Caco-2 (cell line): Measurements from ENCODE around the gene STAT2. TPM values are rescaled to one million over a fixed set of nuclear protein-coding genes. Genes with fewer than 3 reads are reported as not detected.

ENCODE experiments used
- BruUV-seq: library from RNA; stranded (reverse); fragments of 400-500 nt; replicated peaks from 2 replicates; lab custom pipeline; 2021; lab: Mats Ljungman, UMichigan
- CTCF ChIA-PET: fragments of 300-600 bp; sonication (Branson Sonifier 250); formaldehyde crosslinking; loops from one replicate; lab custom pipeline; 2022; ENCODE audit warnings: antibody characterized with exemption; lab: Charles Lee
- POLR2A ChIA-PET: fragments of 300-600 bp; sonication (Branson Sonifier 250); formaldehyde crosslinking; loops from one replicate; lab custom pipeline; 2022; ENCODE audit warnings: antibody characterized with exemption; lab: Charles Lee
- DNase-seq, 2 experiments: peaks; one replicate each; pipeline versions ENCODE4 v3.0.0 to v3.0.0-alpha.2; 2020 to 2022
- H3K27me3 ChIP-seq: replicated peaks from 2 replicates; pipeline ENCODE4 v1.6.0; 2011; ENCODE audit warnings: low read length; ENCODE audit not compliant: control insufficient read depth, insufficient read depth
- H3K36me3 ChIP-seq: 2 replicates; pipeline ENCODE4 v1.5.1; 2011; ENCODE audit warnings: low read length; ENCODE audit not compliant: control insufficient read depth, insufficient read depth
- H3K4me1 ChIP-seq: fragments of 250-450 bp; sonication (Bioruptor Pico); 2 replicates; pipeline ENCODE4 v1.5.1; 2020; ENCODE audit warnings: mild to moderate bottlenecking
- H3K4me3 ChIP-seq: 2 replicates; pipeline ENCODE4 v1.5.1; 2011; ENCODE audit warnings: low read depth, mild to moderate bottlenecking, control low read depth, low read length
- H3K9me3 ChIP-seq: fragments of 250-450 bp; sonication (Bioruptor Pico); 2 replicates; pipeline ENCODE4 v1.5.1; 2020; ENCODE audit warnings: mild to moderate bottlenecking, moderate library complexity
- H3K27ac Mint-ChIP-seq: one replicate; pipeline ENCODE4 v1.8.0; 2022; ENCODE audit warnings: mixed read lengths; ENCODE audit not compliant: unreplicated experiment
- H3K27me3 Mint-ChIP-seq: one replicate; pipeline ENCODE4 v1.8.0; 2022; ENCODE audit warnings: mixed read lengths; ENCODE audit not compliant: insufficient read depth, unreplicated experiment
- H3K36me3 Mint-ChIP-seq: one replicate; pipeline ENCODE4 v1.8.0; 2022; ENCODE audit warnings: mild to moderate bottlenecking, mixed read lengths; ENCODE audit not compliant: insufficient read depth, unreplicated experiment
- H3K4me1 Mint-ChIP-seq: one replicate; pipeline ENCODE4 v1.8.0; 2022; ENCODE audit warnings: low read depth, mixed read lengths; ENCODE audit not compliant: unreplicated experiment
- H3K4me3 Mint-ChIP-seq: one replicate; pipeline ENCODE4 v1.8.0; 2022; ENCODE audit warnings: mild to moderate bottlenecking, moderate library complexity, mixed read lengths; ENCODE audit not compliant: unreplicated experiment
- H3K9me3 Mint-ChIP-seq: one replicate; pipeline ENCODE4 v1.8.0; 2022; ENCODE audit warnings: mixed read lengths; ENCODE audit not compliant: unreplicated experiment
- intact Hi-C: fragments of 100-400 bp; cut with micrococcal nuclease; formaldehyde crosslinking; loops from one replicate; pipeline ENCODE4 v1.10.0; 2022; ENCODE audit not compliant: unreplicated experiment
- total RNA-seq: library from RNA; stranded (reverse); gene quantifications from 2 replicates; pipeline ENCODE4 v1.2.3, GENCODE V29; 2022
- TF ChIP-seq, protein P1 (sequence below), 2 experiments: fragments of 200-600 bp in 1 of 2; IDR thresholded peaks; 1 replicate in 1 of 2; 2 replicates in 1 of 2; pipeline versions ENCODE4 v1.5.1 to v1.8.0; 2011 to 2022; ENCODE audit warnings: antibody characterized with exemption in 1 of 2, control low read depth in 1 of 2, inconsistent platforms in 1 of 2, low read depth in 1 of 2, low read length in 1 of 2, mild to moderate bottlenecking in 1 of 2, moderate library complexity in 1 of 2; ENCODE audit not compliant: insufficient read depth in 1 of 2, severe bottlenecking in 1 of 2, unreplicated experiment in 1 of 2

Gene STAT2
- total RNA-seq, 1 experiment from 2014 or later, result 76.7 TPM

DNA sequence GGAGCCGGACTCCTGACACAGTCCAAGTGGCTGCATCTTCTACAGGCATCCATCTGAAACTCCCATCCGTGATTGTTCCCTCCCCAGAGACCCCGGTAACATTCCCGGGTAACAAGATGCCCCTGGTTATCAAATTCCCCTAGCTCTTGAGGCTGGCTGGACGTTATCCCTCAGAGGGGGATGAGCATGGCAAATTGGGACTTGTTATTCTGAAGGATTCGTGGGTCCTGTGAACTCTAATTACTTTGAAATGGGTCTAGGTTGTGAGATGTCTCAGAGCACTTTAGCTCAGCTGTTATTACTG is 25.5 kb downstream of the STAT2 start:
- TSS peak; percentile 99 for BruUV-seq
- POLR2A ChIA-PET, result interaction anchor here (2.9 kb wide), 1 partner anchor 25 kb away, joined by 9 read pairs; the partner anchor contains the start of gene STAT2

DNA sequence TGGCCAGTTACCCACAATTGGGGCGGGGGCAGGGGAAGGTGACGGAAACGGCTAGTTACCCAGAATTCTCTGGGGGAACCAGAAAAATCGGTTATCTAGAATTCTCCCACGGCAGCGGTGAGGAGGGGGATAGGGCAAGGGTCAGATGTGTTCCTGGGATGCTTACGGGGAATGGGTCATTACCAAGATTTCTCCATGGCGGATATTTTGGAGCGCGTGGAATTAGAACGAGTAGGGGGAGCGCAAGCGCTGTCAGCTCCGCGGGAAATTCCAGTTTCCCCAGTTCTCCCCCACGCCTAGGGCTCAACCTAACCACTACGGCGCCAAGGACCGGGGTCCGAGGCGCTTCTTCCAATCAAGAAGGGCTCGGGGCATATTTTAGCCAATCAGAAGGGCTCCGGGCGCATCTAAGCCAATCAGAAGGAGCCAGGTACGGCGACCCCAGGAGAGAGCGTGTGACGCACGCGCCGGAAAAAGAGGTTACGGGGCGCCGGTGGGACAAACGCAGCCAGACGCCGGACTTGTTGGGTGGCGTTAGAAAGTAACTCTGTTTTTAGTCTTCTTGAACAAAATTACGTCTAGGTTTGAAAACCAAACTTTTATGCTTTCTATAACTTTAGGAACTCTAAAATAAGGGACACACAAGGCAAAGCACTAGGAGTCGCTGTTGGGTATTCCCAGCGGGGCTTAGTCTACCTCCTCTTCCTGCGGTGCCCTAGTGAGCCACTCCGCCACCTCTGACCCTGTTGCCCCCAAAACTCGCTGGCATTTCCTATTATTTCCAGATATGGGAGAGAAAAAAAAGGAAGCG is 26.0 kb downstream of the STAT2 start, which contains the start of gene PAN2:
TSS of gene PAN2 (minus strand) at position 322 of the 811 bp plus-strand sequence. CDS start 906 bp downstream, outside the sequence.
- H3K36me3 Mint-ChIP-seq, result peaks cover 13% of the 10 kb centered on the region
- ChIA-PET CTCF (interaction anchor here (0.8 to 1.2 kb wide), 3 partner anchors 18 to 130 kb away, joined by 4 to 6 read pairs (median 5); partner anchors contain the start of genes CNPY2 and STAT2), POLR2A (interaction anchor here (0.8 to 1.3 kb wide), 3 partner anchors 26 to 130 kb away, joined by 3 to 9 read pairs (median 3); partner anchors contain the start of genes STAT2 and TIMELESS)
- peak; percentile 94 to 97 for DNase-seq
- TF ChIP-seq, protein P1, sequence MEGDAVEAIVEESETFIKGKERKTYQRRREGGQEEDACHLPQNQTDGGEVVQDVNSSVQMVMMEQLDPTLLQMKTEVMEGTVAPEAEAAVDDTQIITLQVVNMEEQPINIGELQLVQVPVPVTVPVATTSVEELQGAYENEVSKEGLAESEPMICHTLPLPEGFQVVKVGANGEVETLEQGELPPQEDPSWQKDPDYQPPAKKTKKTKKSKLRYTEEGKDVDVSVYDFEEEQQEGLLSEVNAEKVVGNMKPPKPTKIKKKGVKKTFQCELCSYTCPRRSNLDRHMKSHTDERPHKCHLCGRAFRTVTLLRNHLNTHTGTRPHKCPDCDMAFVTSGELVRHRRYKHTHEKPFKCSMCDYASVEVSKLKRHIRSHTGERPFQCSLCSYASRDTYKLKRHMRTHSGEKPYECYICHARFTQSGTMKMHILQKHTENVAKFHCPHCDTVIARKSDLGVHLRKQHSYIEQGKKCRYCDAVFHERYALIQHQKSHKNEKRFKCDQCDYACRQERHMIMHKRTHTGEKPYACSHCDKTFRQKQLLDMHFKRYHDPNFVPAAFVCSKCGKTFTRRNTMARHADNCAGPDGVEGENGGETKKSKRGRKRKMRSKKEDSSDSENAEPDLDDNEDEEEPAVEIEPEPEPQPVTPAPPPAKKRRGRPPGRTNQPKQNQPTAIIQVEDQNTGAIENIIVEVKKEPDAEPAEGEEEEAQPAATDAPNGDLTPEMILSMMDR (IDR thresholded peaks at IDR 0.05; ENCODE audit: insufficient read depth in 1 of 2, low read depth in 1 of 2, low read length in 1 of 2, severe bottlenecking in 1 of 2, unreplicated experiment in 1 of 2), result peak; percentile 65 to 77
- H3K4me1 Mint-ChIP-seq, result peaks cover 8% of the 10 kb centered on the region
- Histone ChIP-seq H3K9me3 (no peaks in the 10 kb centered on the region), H3K4me3 (peak within 1 kb of the TSS; percentile 63), H3K4me1 (peaks cover 17% of the 10 kb centered on the region), H3K36me3 (no peaks in the 10 kb centered on the region), H3K27me3 (no peaks in the 10 kb centered on the region)
- H3K9me3 Mint-ChIP-seq, result no peaks in the 10 kb centered on the region
- peak within 1 kb of the TSS; percentile 98 for H3K4me3 Mint-ChIP-seq
- H3K27me3 Mint-ChIP-seq, result no peaks in the 10 kb centered on the region
- intact Hi-C loops, result loop anchor here (1.0 to 5.0 kb wide), 5 partner anchors 18 to 134 kb away; partner anchors contain the start of genes SPRYD4, STAT2 and TIMELESS
- no TSS peak for BruUV-seq
- peak within 1 kb of the TSS; percentile 99 for H3K27ac Mint-ChIP-seq

More for the DNA sequence above, 25.5 kb downstream of the STAT2 start:
- Mint-ChIP-seq H3K4me3 (peak overlapping the region; percentile 98), H3K27me3 (no peaks in the 10 kb centered on the region), H3K4me1 (peaks cover 8% of the 10 kb centered on the region), H3K9me3 (no peaks in the 10 kb centered on the region), H3K27ac (peak overlapping the region; percentile 99), H3K36me3 (peaks cover 13% of the 10 kb centered on the region)
- CTCF ChIA-PET, result interaction anchor here (0.6 kb wide), 1 partner anchor 14 kb away, joined by 4 read pairs; no protein-coding TSS in a partner anchor
- Histone ChIP-seq H3K4me1 (peaks cover 14% of the 10 kb centered on the region), H3K4me3 (peak overlapping the region; percentile 63), H3K9me3 (no peaks in the 10 kb centered on the region), H3K27me3 (no peaks in the 10 kb centered on the region), H3K36me3 (no peaks in the 10 kb centered on the region)
- DNase-seq, result no peak
- intact Hi-C loops, result loop anchor here (1.0 to 5.0 kb wide), 4 partner anchors 26 to 134 kb away; partner anchors contain the start of genes SPRYD4, STAT2 and TIMELESS
- TF ChIP-seq, protein P1 (IDR thresholded peaks at IDR 0.05; ENCODE audit: insufficient read depth in 1 of 2, low read depth in 1 of 2, low read length in 1 of 2, severe bottlenecking in 1 of 2, unreplicated experiment in 1 of 2), result peak in 1 of 2 experiments; percentile 9

DNA sequence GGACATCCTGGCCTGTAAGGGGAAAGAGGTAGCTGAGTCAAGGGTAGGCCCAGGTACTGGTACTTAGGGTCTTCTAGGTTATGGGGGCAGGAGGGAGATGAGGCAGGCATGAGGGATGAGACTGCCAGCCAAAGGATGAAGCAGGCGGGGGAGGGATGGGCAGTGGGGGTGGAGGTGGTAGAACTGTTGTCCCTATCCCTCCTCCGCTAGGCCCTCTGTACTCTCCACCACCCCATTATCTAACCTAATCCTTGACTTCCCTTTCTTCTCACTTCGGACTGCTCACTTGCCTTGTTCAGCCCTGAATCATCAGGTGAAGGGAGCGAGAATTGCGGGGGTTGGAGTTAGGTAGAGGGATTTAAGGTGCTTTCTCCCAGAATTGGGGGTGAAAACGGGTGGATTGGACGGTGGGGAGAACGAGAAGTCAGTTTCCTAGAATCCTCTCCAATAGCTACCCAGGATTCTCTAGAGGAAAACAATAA is 26.7 kb downstream of the STAT2 start:
- CTCF ChIA-PET, result interaction anchor here (0.5 to 1.2 kb wide), 4 partner anchors 17 to 165 kb away, joined by 3 to 6 read pairs (median 4); partner anchors contain the start of genes CNPY2 and STAT2
- H3K36me3 ChIP-seq, result no peaks in the 10 kb centered on the region
- DNase-seq, result no peak
- Mint-ChIP-seq H3K36me3 (peaks cover 13% of the 10 kb centered on the region), H3K4me3 (peak overlapping the region; percentile 98), H3K27me3 (no peaks in the 10 kb centered on the region), H3K27ac (peak overlapping the region; percentile 99), H3K4me1 (peaks cover 8% of the 10 kb centered on the region), H3K9me3 (no peaks in the 10 kb centered on the region)
- POLR2A ChIA-PET, result interaction anchor here (0.5 to 1.3 kb wide), 4 partner anchors 20 to 131 kb away, joined by 3 to 9 read pairs (median 3); partner anchors contain the start of genes STAT2 and TIMELESS
- intact Hi-C loops, result loop anchor here (1.0 to 5.0 kb wide), 2 partner anchors 17 to 114 kb away; partner anchors contain the start of gene TIMELESS
- no peaks in the 10 kb centered on the region for H3K27me3 ChIP-seq
- TF ChIP-seq, protein P1 (IDR thresholded peaks at IDR 0.05; ENCODE audit: insufficient read depth in 1 of 2, low read depth in 1 of 2, low read length in 1 of 2, severe bottlenecking in 1 of 2, unreplicated experiment in 1 of 2), result no peak
- BruUV-seq, result TSS peak; percentile 76
- peak overlapping the region; percentile 63 for H3K4me3 ChIP-seq
- peaks cover 23% of the 10 kb centered on the region for H3K4me1 ChIP-seq
- H3K9me3 ChIP-seq, result no peaks in the 10 kb centered on the region
